Ectodermal cell (in vitro differentiated cells): ENCODE data around the gene MYL5.
A peak's percentile ranks its signal among the peaks of the same experiment; 100 is the strongest.
"Not testable (repeated sequence)": the region's sequence is repeated elsewhere in the genome, so short reads cannot be mapped to it uniquely, and the experiment has no call there.

Experiments used
- H3K27ac ChIP-seq: 2 replicates; pipeline ENCODE4 v1.7.0; 2013; ENCODE audit warnings: mild to moderate bottlenecking, low read depth, low read length; ENCODE audit not compliant: insufficient read depth, poor library complexity, severe bottlenecking
- H3K27me3 ChIP-seq: 2 replicates; pipeline ENCODE4 v1.7.0; 2013; ENCODE audit warnings: mild to moderate bottlenecking, low read length; ENCODE audit not compliant: insufficient read depth, control insufficient read depth, poor library complexity, severe bottlenecking
- H3K36me3 ChIP-seq: one replicate; pipeline ENCODE4 v1.7.0; 2013; ENCODE audit warnings: low read length; ENCODE audit not compliant: control insufficient read depth, insufficient read depth
- H3K4me1 ChIP-seq: one replicate; pipeline ENCODE4 v1.7.0; 2013; ENCODE audit warnings: low read length; ENCODE audit not compliant: control insufficient read depth, insufficient read depth
- H3K4me3 ChIP-seq: 2 replicates; pipeline ENCODE4 v1.7.0; 2013; ENCODE audit warnings: low read depth, low read length, control low read depth; ENCODE audit not compliant: insufficient read depth
- H3K9me3 ChIP-seq: 2 replicates; pipeline ENCODE4 v1.7.0; 2013; ENCODE audit warnings: mild to moderate bottlenecking, low read length, moderate library complexity; ENCODE audit not compliant: control insufficient read depth
- WGBS, 2 experiments: methylation state at CpG; one replicate each; pipeline ENCODE4 v1.1.7; 2013; ENCODE audit warnings: missing lambda C conversion rate in 2 of 2; 5-methylcytosine and 5-hydroxymethylcytosine counted together

The MYL5 gene

GRCh38 chr4:700587-701264 is 26.4 kb downstream of the MYL5 start:
- Histone ChIP-seq H3K27me3 (peaks cover 9% of the 10 kb centered on the region), H3K36me3 (no peaks in the 10 kb centered on the region)
- WGBS, 2 experiments = 92 to 93% methylated on average over 16 of the region's 16 CpGs

GRCh38 chr4:702618-703048 is 28.3 kb downstream of the MYL5 start:
- H3K36me3 ChIP-seq = no peaks in the 10 kb centered on the region
- H3K4me1 ChIP-seq = peaks cover 9% of the 10 kb centered on the region
- no peaks in the 10 kb centered on the region for H3K9me3 ChIP-seq
- no peak overlapping the region for H3K4me3 ChIP-seq
- H3K27ac ChIP-seq = no peak overlapping the region
- WGBS, 2 experiments = 88 to 90% methylated on average over 7 of the region's 7 CpGs
- peaks cover 9% of the 10 kb centered on the region for H3K27me3 ChIP-seq

More at GRCh38 chr4:700587-701264, 26.4 kb downstream of the MYL5 start:
- Histone ChIP-seq H3K4me3 (no peak overlapping the region), H3K27ac (no peak overlapping the region), H3K9me3 (no peaks in the 10 kb centered on the region), H3K4me1 (no peaks in the 10 kb centered on the region)

GRCh38 chr4:703336-704197 is 29.2 kb downstream of the MYL5 start:
- peaks cover 3% of the 10 kb centered on the region for H3K36me3 ChIP-seq
- no peak overlapping the region for H3K4me3 ChIP-seq
- H3K27me3 ChIP-seq = peaks cover 9% of the 10 kb centered on the region
- no peaks in the 10 kb centered on the region for H3K9me3 ChIP-seq
- peaks cover 10% of the 10 kb centered on the region for H3K4me1 ChIP-seq
- WGBS, 2 experiments = 86 to 90% methylated on average over 10 of the region's 10 CpGs
- H3K27ac ChIP-seq = no peak overlapping the region

- Histone ChIP-seq H3K36me3 (peaks cover 3% of the 10 kb centered on the region), H3K27ac (no peak overlapping the region), H3K27me3 (peaks cover 9% of the 10 kb centered on the region), H3K9me3 (no peaks in the 10 kb centered on the region), H3K4me3 (no peak overlapping the region), H3K4me1 (peaks cover 10% of the 10 kb centered on the region)
- WGBS, 2 experiments = 92 to 93% methylated on average over 46 of the region's 46 CpGs
Measured at GRCh38 chr4:704198-704891, 30.0 kb downstream of the MYL5 start.

GRCh38 chr4:704971-705277 is 30.6 kb downstream of the MYL5 start:
- Histone ChIP-seq H3K4me1 (peaks cover 10% of the 10 kb centered on the region), H3K27me3 (peaks cover 9% of the 10 kb centered on the region), H3K9me3 (no peaks in the 10 kb centered on the region), H3K36me3 (peaks cover 4% of the 10 kb centered on the region), H3K27ac (no peak overlapping the region), H3K4me3 (peak overlapping the region; percentile 95)
- whole genome bisulfite sequencing, 2 experiments = 94 to 96% methylated on average over 1 of the region's 1 CpG

- Histone ChIP-seq H3K4me3 (peak within 1 kb of the TSS; percentile 95), H3K27me3 (peaks cover 9% of the 10 kb centered on the region), H3K36me3 (peaks cover 10% of the 10 kb centered on the region), H3K9me3 (no peaks in the 10 kb centered on the region), H3K4me1 (peaks cover 10% of the 10 kb centered on the region), H3K27ac (peak within 1 kb of the TSS; percentile 88)
- 3% methylated on average over 82 of the region's 82 CpGs for WGBS, 2 experiments
Measured at GRCh38 chr4:705278-706082, 31.1 kb downstream of the MYL5 start, which contains the start of gene PCGF3. PCGF3 (plus strand) TSS chr4:705832; CDS start chr4:733681, 27,849 bp downstream.

GRCh38 chr4:706083-706633 is 31.8 kb downstream of the MYL5 start:
- not testable (repeated sequence) for H3K9me3 ChIP-seq, H3K4me1 ChIP-seq, H3K27me3 ChIP-seq
- Histone ChIP-seq H3K27ac (peak overlapping the region; percentile 88), H3K4me3 (peak overlapping the region; percentile 95), H3K36me3 (peaks cover 16% of the 10 kb centered on the region)
- 5 to 6% methylated on average over 21 of the region's 21 CpGs for WGBS, 2 experiments

- Histone ChIP-seq H3K27ac (no peak overlapping the region), H3K9me3 (no peaks in the 10 kb centered on the region), H3K4me1 (peaks cover 10% of the 10 kb centered on the region), H3K36me3 (peaks cover 16% of the 10 kb centered on the region), H3K4me3 (peak overlapping the region; percentile 95), H3K27me3 (peaks cover 9% of the 10 kb centered on the region)
- 76% methylated on average over 21 of the region's 21 CpGs for WGBS, 2 experiments
Measured at GRCh38 chr4:706834-707598, 32.7 kb downstream of the MYL5 start.
